Breast epithelium (tissue), 4 donors: ENCODE results near the gene ZNF468. TPM values are rescaled to one million over a fixed set of nuclear protein-coding genes. Genes with fewer than 3 reads are reported as not detected.
"Not testable (repeated sequence)": the region's sequence is repeated elsewhere in the genome, so short reads cannot be mapped to it uniquely, and the experiment has no call there.

Experiments used
- DNase-seq, 2 donors: peaks; one replicate each; pipeline ENCODE4 v3.0.0-alpha.2; 2019; ENCODE audit warnings: low spot score in 2 of 2
- H3K27ac ChIP-seq, 2 donors: fragments of 200-600 bp; sonication (generic) in 1 of 2; one replicate each; pipeline ENCODE4 v1.5.1; 2016 to 2019; ENCODE audit warnings: mild to moderate bottlenecking in 1 of 2
- H3K27me3 ChIP-seq, 2 donors: fragments of 200-600 bp; sonication (generic) in 1 of 2; one replicate each; pipeline versions ENCODE4 v1.5.1 to v1.6.0; 2017 to 2019; ENCODE audit warnings: control low read depth in 1 of 2, mild to moderate bottlenecking in 1 of 2
- H3K36me3 ChIP-seq: fragments of 200-600 bp; one replicate; pipeline ENCODE4 v1.5.1; 2019
- H3K4me1 ChIP-seq, 2 donors: fragments of 200-600 bp; sonication (generic); one replicate each; pipeline ENCODE4 v1.5.1; 2016 to 2019; ENCODE audit warnings: control low read depth in 1 of 2
- H3K4me3 ChIP-seq, 3 donors: fragments of 200-600 bp; sonication (generic); 1 replicate in 2 of 3; 2 replicates in 1 of 3; pipeline ENCODE4 v1.5.1; 2016 to 2019; ENCODE audit warnings: mild to moderate bottlenecking in 3 of 3, moderate library complexity in 2 of 3
- H3K9me3 ChIP-seq, 2 donors: fragments of 200-600 bp; sonication (generic) in 1 of 2; one replicate each; pipeline ENCODE4 v1.5.1; 2016 to 2019; ENCODE audit warnings: control low read depth in 1 of 2
- CTCF ChIP-seq, 3 donors: fragments of 450-650 bp; IDR thresholded peaks; one replicate each; pipeline ENCODE4 v1.5.1; 2016 to 2017; ENCODE audit warnings: antibody characterized with exemption in 3 of 3, mild to moderate bottlenecking in 3 of 3, moderate library complexity in 3 of 3
- POLR2A ChIP-seq: fragments of 450-650 bp; IDR thresholded peaks from one replicate; pipeline ENCODE4 v1.6.1; 2016; ENCODE audit warnings: antibody characterized with exemption, mild to moderate bottlenecking, moderate library complexity
- POLR2AphosphoS5 ChIP-seq, 3 donors: sonication (generic); formaldehyde crosslinking; IDR thresholded peaks; one replicate each; pipeline ENCODE4 v1.6.1; 2017; ENCODE audit warnings: antibody characterized with exemption in 3 of 3
- intact Hi-C: fragments of 100-400 bp; cut with DNase I; formaldehyde crosslinking; loops from one replicate; pipeline ENCODE4 v1.15.1; 2023; ENCODE audit warnings: low total_unique reads
- total RNA-seq, 3 donors: library from RNA; depleted of rRNA; stranded (reverse); fragments of >200 nt; gene quantifications; one replicate each; pipeline ENCODE4 v1.1.0, GENCODE V29; 2016

Gene ZNF468
- 10 to 100 TPM; 14.9 to 38.2 (median 22.6) TPM for total RNA-seq

- TF ChIP-seq POLR2AphosphoS5 (IDR thresholded peaks at IDR 0.05), result peak in 2 of 3 donors; percentile 29 to 58
- DNase-seq, result peak; percentile 56 to 79
- H3K27me3 ChIP-seq, H3K9me3 ChIP-seq, H3K4me1 ChIP-seq, intact Hi-C loops, H3K36me3 ChIP-seq: not testable (repeated sequence)
- Histone ChIP-seq H3K27ac (peak within 1 kb of the TSS; percentile 59 to 60), H3K4me3 (peak within 1 kb of the TSS; percentile 66 to 77 (median 68))
Observed at GRCh38 chr19:52857378-52858191, at the start of gene ZNF468. Gene ZNF468, minus strand, starts transcription at chr19:52857619. Its CDS starts 3,347 bp downstream, at chr19:52854272.

GRCh38 chr19:52904052-52904780 lies 46.8 kb upstream of the ZNF468 start:
- H3K4me1 ChIP-seq, H3K9me3 ChIP-seq, intact Hi-C loops, H3K4me3 ChIP-seq, H3K27ac ChIP-seq, DNase-seq, H3K27me3 ChIP-seq, H3K36me3 ChIP-seq: not testable (repeated sequence)

- Histone ChIP-seq H3K27me3 (no peaks in the 10 kb centered on the region), H3K27ac (no peak overlapping the region), H3K9me3 (no peaks in the 10 kb centered on the region), H3K4me1 (no peaks in the 10 kb centered on the region), H3K4me3 (no peak overlapping the region), H3K36me3 (no peaks in the 10 kb centered on the region)
- TF ChIP-seq POLR2AphosphoS5 (IDR thresholded peaks at IDR 0.05) (no peak), CTCF (IDR thresholded peaks at IDR 0.05) (no peak), POLR2A (no peak)
- DNase-seq, result no peak
- intact Hi-C loops, result no loop called here
Observed at GRCh38 chr19:52901842-52902241, 44.4 kb upstream of the ZNF468 start.

DNA sequence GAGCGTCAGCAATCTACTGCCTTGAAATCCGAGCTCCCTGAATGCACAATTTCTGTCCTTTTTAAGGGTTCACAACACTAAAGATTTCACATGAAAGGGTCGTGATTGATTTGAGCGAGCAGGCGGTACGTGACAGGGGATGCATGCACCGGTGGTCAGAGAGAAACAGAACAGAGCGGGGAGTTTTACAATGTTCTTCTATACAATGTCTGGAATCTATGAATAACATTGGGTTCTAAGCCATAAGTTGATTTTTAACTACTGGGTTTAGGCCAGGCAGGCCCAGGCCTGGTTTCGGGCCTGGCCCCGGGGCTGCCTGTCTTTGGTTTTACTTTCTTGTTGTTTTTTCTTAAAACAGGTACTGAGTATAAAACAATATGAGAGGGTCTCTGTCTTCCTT lies 41.2 kb upstream of the ZNF468 start:
- DNase-seq, H3K27me3 ChIP-seq, intact Hi-C loops, H3K4me1 ChIP-seq, H3K36me3 ChIP-seq, H3K4me3 ChIP-seq, H3K9me3 ChIP-seq: not testable (repeated sequence)
- H3K27ac ChIP-seq, result peak overlapping the region; percentile 93 to 95

DNA sequence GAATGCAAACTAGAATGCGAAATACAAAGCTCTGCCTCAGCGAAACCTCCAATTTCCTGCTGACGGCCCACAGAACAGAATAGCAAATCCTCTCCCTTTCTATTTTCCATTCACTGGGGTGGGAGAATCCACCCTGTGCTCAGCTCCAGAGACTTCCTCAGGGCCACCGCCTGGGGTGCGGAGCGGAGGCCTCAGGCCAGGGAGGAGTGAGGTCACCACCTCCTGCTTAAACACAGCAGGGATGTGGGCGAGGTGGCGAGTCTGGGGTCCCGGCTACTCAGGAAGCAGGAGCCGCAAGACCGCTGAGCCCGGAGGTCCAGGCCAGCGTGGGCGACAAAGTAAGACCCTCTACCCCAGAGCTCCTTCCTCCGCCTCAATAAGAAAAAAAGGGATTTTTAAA lies 40.7 kb upstream of the ZNF468 start:
- intact Hi-C loops, result no loop called here
- Histone ChIP-seq H3K27me3 (no peaks in the 10 kb centered on the region), H3K36me3 (no peaks in the 10 kb centered on the region), H3K4me1 (peaks cover 0 to 5% of the 10 kb centered on the region in 2 donors), H3K4me3 (peak overlapping the region; percentile 69 to 84 (median 78)), H3K27ac (peak overlapping the region; percentile 93 to 95), H3K9me3 (no peaks in the 10 kb centered on the region)
- TF ChIP-seq CTCF (IDR thresholded peaks at IDR 0.05) (no peak), POLR2A (no peak), POLR2AphosphoS5 (IDR thresholded peaks at IDR 0.05) (no peak)
- DNase-seq, result no peak

GRCh38 chr19:52897138-52897935 lies 39.9 kb upstream of the ZNF468 start, which contains the start of gene ZNF320:
Gene ZNF320, minus strand, starts transcription at chr19:52897635. Its CDS starts 7,380 bp downstream, at chr19:52890255.
- H3K27me3 ChIP-seq, result no peaks in the 10 kb centered on the region
- H3K4me3 ChIP-seq, result peak within 1 kb of the TSS; percentile 69 to 84 (median 78)
- peak within 1 kb of the TSS; percentile 93 to 95 for H3K27ac ChIP-seq
- intact Hi-C loops, result no loop called here
- H3K4me1 ChIP-seq, result peaks cover 0 to 5% of the 10 kb centered on the region in 2 donors
- peak in 1 of 3 donors; percentile 13 for TF ChIP-seq CTCF (IDR thresholded peaks at IDR 0.05)
- peak; percentile 61 to 80 (median 80) for TF ChIP-seq POLR2AphosphoS5 (IDR thresholded peaks at IDR 0.05)
- TF ChIP-seq POLR2A, result peak; percentile 69
- H3K36me3 ChIP-seq, result no peaks in the 10 kb centered on the region
- DNase-seq, result peak; percentile 96 to 97
- H3K9me3 ChIP-seq, result no peaks in the 10 kb centered on the region
